GF-D8 (cell line): ENCODE data around the gene FTHL17.

Experiments used
- DNase-seq: peaks from one replicate; lab custom pipeline; 2025; lab: John Stamatoyannopoulos, UW

FTHL17 gene

DNA sequence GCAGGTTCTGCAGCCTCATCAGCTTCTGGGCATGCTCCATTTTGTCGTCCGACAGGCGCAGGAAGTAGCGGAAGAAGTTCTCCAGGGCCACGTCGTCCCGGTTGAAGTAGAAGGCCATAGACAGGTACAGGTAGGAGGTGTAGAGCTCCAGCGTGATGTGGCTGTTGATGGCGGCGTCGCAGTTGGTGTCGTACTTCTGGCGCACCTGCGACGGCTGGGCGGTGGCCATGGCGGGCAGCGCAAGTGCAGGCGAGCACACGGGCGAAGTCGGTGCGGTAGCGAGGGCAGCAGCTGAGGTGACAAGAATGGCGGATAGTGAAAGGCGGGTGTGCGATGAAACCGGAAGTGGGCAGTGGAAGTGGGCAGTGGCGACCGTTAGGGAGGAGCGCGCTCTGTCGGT lies at the start of gene FTHL17:
FTHL17 (minus strand) TSS at position 317 of the 400 bp plus-strand sequence; CDS start at position 229, 88 bp downstream.
- no peak for DNase-seq

DNA sequence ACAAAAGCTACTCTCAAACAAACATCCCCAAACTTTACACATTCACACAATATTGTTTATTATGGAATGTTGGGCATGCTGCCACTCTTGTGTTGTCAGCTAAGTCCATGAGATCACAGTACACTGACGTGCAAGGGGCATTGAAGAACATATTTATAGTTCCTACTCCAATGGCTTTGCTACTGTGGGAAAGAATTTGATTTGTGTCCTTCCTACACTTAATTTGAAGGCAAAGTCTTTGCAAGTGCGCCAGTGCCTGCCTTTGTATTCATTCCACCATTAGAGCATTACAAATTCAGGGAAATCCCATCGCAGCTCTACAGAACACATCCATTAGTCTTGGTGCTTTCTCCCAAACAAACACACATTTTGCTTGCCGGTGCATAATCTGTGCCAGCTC lies 45.4 kb upstream of the FTHL17 start:
- no peak for DNase-seq

DNA sequence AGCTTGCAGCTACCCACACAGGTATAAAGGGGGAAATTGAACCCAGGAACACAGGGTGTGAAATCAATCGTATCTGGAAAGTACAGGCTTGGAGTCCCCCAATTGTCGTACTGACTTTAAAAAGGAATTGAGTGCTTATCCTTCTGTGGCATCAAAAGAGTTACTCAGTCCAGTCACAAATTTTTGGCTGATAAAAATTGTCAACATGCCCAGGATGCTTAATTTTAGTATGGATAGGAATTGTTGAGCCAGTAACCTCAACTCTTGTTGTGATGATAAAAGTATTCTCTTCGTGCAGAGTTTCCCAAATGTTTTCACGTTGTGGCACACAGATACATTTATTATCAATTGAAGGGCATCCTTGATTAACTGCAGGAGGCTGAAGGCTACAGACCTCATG lies 43.6 kb upstream of the FTHL17 start:
- DNase-seq, result no peak

DNA sequence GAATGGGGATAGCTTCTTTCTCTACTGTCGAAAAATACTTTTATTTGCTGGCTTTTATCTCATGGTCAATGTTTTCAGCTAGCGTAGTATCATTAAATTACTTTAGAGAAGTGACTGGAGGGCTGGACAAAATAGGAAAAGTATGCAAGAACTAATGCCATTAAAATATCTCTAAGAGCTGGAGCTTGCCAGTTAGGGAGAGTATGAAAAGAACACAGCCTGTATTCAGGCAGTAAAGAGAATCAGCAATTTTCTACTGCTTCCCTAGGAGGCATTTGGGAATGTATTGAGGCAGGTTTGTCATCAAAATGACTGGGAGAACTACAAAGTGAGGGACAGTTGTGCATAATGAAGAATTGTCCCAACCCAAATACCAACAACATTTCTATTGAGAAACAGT lies 43.0 kb upstream of the FTHL17 start:
- no peak for DNase-seq

DNA sequence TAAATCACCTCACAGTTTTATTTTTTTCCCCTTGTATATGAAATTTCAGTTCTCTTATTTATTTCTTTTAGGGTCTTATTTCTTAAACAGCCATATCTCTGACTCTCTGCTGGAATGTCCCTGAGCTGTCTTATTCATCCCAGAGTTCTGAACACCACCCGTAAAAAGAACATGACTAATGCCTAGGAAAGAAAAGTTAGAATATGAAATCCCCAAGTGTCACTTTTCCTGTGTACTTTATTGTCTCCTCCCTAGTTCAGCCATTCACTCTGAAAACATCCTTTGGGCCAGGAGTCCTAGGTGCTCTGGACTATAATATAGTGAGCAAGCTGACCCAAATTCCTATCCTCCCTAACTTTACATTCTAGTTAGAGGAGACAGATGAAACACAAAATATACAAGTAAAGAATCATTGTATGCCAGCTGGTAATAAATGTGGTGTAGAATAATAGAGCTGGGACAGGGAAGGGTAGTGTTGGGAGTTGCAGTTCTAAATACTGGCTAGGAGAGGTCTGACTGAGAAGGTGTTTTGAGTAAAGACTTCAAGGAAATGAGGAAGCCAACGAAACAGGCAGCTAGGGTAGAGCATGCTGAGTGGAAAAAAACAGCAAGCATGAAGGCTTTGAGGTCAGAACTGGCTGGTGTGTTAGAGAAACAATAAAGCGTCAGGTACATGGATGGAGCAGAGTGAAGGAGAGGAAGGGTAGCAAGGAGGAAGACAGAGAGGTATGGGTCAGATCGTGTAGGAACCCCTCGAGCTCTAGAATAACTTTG lies 40.6 kb upstream of the FTHL17 start:
- no peak for DNase-seq

DNA sequence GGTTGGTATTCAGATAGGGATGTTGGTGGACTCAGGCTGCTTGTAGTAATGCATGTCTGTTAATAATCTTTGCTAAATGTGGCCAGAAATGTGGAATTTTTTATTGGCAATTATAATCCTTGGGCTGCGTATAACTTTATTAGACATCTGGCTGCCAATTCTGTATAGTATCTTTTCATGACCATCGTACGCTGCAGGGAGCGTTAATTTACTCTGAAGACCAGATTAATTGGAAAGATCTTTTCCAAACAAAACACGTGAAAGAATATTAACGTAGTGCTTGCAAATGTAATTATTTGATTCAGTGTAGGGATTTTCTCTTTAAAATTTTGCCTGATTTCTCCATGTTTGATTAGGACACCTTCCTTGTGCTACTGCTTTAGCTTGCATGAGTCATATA lies 38.8 kb upstream of the FTHL17 start:
- DNase-seq, result no peak

DNA sequence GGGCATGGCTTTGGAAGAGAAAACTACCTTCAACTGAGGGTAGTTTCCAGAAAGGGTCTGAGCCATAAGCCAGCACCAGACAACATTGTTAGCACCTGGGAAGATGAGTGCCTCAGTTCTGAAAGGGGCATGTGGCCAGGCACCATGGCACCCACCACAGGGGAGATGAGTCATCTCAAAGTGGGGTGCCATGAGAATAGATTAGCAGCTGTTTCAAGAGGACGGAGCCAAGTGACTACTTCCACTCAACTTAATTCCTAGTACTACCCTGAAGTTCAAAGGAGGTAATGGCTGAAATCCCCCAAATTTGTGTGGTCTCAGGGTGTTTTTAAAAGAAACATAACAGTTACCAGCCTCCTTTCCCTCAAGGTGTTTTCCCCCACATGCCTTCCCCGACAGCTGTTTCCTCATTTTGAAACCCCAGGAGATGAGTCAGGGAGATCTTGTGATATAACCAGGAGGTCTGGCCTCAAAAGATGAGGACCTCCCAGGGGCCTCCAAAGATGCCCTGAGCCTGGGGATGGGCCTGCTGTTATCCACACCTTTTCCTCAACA lies 27.8 kb upstream of the FTHL17 start:
- DNase-seq, result no peak

DNA sequence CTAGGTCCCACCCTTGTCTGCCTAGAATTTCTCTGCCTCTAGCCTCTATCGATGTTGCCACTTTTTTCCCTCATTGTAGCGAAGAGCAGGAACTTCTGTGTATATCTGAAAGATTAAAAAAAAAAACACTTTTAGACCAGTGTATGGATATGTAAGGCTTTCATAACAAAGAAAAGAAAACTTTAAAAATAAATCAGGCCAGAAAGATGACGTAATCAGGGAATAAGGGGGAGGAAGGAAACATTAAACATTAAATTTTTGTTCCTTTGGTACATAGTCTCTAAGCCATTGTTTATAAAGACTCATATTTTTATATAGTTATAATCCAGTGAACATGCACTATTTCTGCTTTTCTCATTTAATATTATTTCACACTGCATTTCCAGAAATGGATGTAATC lies 26.2 kb upstream of the FTHL17 start:
- no peak for DNase-seq

DNA sequence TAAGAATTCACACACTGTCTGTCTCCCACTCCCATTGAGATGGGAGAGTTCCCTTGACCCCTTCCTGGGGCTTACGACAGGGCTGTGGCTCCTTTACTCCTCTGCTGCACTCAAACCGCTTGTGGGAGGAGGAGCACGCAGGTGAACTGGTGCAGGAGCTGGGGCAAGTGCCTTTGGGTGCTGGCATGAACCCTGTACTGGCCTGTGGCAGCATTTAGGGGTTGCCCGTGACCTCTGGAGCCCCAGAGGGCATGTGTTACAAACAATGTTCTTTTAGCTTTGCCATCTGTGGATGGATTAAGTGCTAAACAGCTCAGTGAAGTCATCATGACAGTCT lies 21.8 kb upstream of the FTHL17 start:
- DNase-seq, result no peak

DNA sequence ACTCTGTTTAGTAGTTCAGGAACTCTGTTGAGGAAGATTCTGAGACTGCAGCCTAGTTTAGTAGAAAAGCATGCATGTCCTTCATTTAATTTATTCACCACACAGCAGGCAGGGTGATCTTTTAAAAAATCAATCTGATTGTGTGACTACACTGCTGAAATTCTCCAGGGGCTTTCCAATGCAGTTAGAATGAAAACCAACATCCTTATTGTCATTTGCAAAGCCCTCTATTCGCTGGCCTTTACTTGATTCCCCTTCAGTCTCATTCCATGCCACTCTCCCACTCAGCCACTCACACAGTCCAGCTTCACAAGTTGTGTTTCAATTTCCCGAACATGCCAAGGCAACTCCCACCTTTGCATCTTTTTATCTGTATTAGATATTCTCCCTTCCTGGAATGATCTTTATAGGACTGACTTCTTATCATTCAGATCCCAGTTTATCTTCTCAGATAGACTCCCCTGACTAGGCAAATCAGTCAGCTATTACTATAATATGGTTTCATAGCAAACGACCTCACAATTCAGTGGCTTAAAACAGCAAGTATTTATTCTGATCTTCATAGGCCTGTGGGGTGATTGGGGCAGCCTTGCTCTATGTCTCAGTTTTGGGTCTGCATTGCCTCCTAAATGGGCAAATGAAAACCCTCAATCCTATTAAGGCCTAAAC lies 21.3 kb upstream of the FTHL17 start:
- DNase-seq, result no peak

DNA sequence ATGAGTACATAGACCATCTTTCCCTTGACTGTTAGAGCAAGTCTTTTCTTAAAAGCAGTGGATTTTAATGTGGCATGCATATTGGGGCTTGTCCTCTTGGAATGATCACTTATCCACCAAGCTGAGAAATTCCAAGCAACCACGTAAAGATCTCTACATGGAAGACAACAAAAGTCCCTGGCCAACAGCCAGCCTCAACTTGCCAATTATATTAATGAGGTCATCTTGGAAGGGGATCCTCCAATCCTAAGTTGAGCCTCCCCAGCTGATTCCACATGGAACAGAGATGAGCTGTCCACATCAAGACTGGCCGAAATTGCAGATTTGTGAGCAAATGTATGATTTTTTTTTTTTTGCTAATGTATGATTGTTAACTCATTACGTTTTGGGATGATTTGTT lies 20.6 kb upstream of the FTHL17 start:
- no peak for DNase-seq

DNA sequence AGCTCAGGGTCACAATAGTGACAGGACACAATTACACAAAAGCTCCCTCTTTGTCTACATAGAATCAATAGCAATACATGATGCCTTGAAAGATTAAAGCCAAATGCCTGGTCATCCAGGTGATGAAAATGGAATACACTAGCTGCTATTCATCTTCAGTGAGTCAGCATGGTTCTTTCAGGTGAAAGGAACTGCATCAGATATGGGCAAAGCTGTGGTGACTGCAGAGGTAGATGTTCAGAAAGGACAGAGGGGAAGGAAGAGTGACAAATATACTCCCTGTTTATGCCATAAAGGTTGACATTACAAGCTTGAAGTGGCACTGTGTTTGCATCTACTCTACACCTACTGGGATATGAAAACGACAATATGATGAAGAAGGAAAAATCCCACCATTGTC lies 20.0 kb upstream of the FTHL17 start:
- no peak for DNase-seq

DNA sequence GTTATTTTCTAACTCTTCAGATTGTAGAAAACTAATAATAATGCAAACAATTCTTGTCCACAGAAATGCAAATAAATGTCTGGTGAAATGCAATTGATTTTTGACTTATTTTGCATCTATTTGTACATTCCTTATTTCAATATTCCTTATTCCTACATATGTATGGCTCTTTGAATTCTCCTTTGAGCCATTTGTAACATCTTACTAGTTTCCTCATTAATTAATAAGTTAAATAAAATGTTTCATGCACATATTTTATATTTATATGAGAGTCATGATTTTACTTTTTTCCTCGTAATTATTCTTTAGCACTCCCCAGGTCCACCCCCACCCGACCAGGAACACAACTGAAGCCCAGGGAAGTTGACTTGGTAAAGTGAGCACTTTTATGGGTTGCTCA lies 2.7 kb upstream of the FTHL17 start:
- no peak for DNase-seq

DNA sequence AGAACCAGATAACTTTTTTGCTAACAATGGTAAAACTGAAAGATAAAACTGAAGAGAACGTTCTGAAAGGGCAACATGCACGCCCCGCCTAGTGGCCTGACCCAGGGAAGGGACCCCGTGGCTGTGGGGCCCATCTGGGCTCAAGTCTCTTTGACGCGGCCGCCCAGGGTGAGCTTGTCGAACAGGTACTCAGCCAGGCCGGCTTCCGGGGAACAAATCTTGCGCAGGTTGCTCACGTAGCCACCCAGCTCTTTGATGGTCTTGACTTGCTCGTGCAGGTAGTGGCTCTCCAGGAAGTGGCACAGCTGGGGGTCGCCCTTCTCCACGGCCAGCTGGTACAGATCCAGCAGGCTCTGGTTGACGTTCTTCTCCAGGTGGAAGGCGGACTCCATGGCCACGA lies 579 bp downstream of the FTHL17 start:
- no peak for DNase-seq

DNA sequence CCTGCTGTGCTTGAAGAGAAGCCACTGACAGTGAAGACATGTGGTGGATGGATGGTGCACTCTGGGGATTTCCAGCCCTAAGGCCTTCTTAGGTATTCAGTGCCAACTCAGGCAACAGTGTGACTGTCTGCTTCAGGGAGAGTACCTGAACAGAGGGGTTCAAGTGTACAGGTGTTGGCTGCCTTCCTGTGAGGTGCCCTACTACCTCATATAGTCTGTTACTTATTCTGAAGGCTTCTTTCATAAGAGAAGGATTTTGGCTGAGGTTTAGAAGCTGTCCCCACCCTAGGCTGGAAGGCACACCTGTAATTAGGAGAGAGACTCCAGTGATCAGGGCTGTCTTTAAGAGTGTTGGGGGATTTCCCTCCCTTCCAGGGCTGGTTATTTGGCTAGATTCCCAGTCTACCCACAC lies 1.8 kb downstream of the FTHL17 start:
- no peak for DNase-seq

DNA sequence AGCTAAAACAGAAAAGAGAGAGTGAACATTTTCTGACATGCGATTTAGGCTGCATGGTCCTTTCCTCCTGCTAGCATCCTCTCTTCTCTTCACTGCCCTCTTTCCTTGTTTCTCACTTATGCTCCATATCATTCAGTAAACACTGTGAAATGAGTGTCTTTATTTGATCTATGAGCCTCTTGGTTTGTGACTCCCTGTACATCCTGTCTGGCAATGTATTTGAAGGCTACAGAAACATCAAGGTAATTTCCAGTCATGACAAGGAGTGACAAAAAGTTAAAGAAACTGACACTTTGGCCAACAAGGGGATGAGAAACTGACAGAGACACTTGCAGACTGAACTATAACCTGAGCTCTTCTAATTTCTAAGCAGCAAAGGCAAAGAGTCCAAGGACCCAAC lies 8.7 kb downstream of the FTHL17 start:
- DNase-seq, result no peak

DNA sequence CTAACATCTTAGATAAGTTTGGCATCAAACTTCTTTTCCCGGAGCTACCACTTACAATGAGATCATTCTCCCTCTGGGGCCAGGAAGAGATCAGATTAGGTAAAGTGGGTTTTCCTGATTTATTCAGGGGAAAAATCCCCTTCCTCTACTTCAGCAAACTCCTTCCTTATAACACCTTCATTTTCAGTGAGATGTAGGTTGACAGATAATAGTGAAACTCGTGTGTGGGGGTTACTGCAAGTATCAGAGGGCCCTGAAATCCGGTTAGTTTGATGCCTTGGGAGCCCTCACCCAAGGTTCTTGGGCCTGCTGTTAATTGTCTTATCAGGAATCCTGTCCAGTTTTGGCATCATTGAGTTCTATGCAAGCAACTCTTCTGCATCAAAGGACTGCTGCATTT lies 10.8 kb downstream of the FTHL17 start:
- DNase-seq, result no peak

DNA sequence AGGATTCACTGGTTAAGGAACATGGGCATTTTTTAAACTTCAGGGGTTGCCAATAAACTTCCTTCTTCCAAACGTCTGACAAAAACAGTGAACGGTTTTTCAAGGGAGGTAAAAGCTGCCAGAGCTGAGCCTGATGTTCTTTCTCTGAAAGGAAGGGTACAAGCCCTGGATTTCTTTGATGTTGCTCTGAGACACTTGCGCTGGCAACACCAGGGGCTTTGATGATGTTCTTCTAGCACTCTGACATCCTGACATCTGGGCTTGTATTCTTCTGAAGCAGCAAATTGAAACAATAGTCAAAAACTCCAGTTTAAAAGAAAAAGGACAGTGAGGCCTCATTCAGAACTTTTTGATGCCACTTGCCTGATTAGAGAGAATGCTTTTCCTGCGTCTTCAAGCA lies 11.8 kb downstream of the FTHL17 start:
- no peak for DNase-seq

DNA sequence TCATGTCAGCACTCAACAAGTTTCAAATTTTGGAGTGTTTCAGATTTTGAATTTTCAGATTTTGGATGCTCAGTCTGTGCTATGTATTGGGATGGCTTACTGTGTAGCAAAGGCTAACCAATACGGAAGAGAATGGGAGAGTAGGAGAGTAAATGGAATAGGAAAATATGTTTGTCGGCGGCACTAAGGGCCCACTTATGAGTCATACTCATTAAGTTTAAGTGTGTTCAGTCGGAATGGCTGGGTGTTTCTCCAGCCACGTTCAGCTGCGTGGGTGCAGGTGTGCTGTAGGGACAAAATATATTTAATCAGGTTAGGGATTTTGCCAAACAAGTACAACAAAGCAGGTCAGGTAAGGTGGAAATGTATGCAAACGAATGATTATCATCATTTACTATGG lies 13.6 kb downstream of the FTHL17 start:
- DNase-seq, result no peak

DNA sequence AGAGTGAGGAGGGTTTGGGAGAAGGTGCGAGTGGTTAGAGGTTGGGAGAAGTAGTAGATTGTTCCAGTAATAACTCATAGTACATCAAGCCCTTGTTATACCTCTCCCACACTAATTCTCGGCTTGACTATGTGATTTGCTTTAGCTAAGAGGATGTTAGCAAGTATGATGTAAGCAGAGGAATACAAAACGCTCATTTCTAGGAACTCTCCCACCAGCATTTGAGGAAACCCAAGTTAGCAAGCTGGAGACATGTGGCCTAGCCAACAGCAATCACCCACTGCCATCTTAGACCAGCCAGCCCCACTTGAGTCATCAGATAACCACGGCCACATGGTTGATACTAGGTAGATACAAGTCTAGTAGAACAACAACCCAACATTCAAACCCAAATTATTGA lies 14.2 kb downstream of the FTHL17 start:
- DNase-seq, result no peak

DNA sequence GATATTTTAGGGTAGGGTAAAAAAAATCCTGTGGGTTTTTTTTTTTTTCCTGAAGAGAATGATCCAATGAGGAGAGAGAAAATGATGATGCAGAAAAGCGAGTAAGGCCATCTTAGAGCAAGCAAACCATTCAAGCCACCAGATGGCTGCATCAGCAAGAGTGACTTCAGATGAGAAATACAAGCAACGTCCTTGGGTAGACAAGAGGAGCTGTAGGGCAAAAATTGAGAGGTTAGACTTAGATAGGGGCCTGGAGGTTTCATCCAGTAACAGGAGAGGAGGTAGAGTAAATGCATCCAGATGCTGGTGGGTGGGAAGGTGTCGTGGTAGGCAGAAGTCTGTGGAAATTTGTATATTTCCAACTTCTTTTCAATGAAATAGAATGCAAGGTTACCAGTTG lies 14.6 kb downstream of the FTHL17 start:
- no peak for DNase-seq

DNA sequence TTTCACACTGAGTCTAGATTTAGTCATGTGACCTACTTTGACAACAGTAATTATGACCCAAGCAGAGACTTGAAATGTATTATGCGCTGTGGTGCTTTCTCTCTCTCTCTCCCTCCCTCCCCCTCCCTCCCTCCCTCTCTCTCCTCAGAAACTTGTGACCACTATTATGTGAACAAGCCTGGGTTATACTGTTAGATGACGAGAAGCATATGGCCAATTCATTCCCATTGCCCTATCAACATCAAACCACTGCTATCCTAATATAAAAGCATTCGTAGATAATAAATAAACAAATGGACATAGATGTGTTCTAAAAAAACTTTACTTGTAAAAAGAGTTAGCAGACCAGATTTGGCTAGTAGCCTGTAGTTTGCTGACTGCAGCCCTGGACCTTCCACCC lies 18.2 kb downstream of the FTHL17 start:
- DNase-seq, result no peak

DNA sequence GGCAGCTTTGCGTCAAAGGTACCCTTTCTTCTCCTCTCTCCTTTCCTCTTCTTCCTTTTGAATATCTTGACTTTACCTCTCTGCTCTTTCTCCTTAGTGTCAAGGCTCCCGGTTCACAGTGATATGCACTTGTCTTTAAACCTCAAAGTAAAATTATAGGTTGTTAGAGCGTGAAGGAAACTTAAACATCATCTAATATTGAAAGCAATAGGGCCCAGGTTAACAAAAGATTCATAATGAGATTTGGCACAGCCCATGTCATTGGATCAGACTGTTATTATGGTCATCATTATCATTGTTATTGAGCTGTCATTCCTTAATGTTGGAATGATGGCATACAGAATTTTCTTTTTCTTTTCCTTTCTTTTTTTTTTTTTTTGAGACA lies 32.5 kb downstream of the FTHL17 start:
- DNase-seq, result no peak
